HG03039 (cell line): Measurements from ENCODE around the gene CGB7.
"Not testable (repeated sequence)": the region's sequence is repeated elsewhere in the genome, so short reads cannot be mapped to it uniquely, and the experiment has no call there.

Experiments
- ATAC-seq: cut with Tn5 transposase; IDR thresholded peaks from one replicate; pipeline ENCODE4 v1.9.1; 2021; ENCODE audit warnings: mild to moderate bottlenecking, moderate library complexity; ENCODE audit not compliant: unreplicated experiment

CGB7 gene

GRCh38 chr19:49042666-49043065 lies 14.9 kb downstream of the CGB7 start:
- ATAC-seq = not testable (repeated sequence)

GRCh38 chr19:49042177-49042576 lies 15.4 kb downstream of the CGB7 start:
- no peak for ATAC-seq

GRCh38 chr19:49039736-49040135 lies 17.8 kb downstream of the CGB7 start:
- not testable (repeated sequence) for ATAC-seq

- not testable (repeated sequence) for ATAC-seq
Observed at GRCh38 chr19:49038557-49039276, 18.8 kb downstream of the CGB7 start.

- ATAC-seq = not testable (repeated sequence)
Observed at GRCh38 chr19:49038111-49038510, 19.4 kb downstream of the CGB7 start.

- ATAC-seq = not testable (repeated sequence)
Observed at GRCh38 chr19:49036815-49037214, 20.7 kb downstream of the CGB7 start, which contains the start of gene CGB1. Gene CGB1 (minus strand): TSS chr19:49036895. CDS start chr19:49036711, 184 bp downstream.

- ATAC-seq = not testable (repeated sequence)
Observed at GRCh38 chr19:49031642-49032301, 25.8 kb downstream of the CGB7 start, which contains the start of gene CGB2. Gene CGB2 (plus strand): TSS chr19:49031890. CDS start chr19:49032096, 206 bp downstream.

GRCh38 chr19:49030323-49030722 lies 27.2 kb downstream of the CGB7 start:
- not testable (repeated sequence) for ATAC-seq

GRCh38 chr19:49029749-49030148 lies 27.8 kb downstream of the CGB7 start:
- not testable (repeated sequence) for ATAC-seq

GRCh38 chr19:49028686-49029085 lies 28.9 kb downstream of the CGB7 start:
- not testable (repeated sequence) for ATAC-seq

- not testable (repeated sequence) for ATAC-seq
Observed at GRCh38 chr19:49025599-49025998, 31.9 kb downstream of the CGB7 start.

GRCh38 chr19:49025088-49025487 lies 32.5 kb downstream of the CGB7 start:
- ATAC-seq = not testable (repeated sequence)

GRCh38 chr19:49024233-49024632 lies 33.3 kb downstream of the CGB7 start, which contains the start of gene CGB3:
Gene CGB3 (minus strand): TSS chr19:49024333. CDS start chr19:49023971, 362 bp downstream.
- ATAC-seq = not testable (repeated sequence)

GRCh38 chr19:49022116-49022515 lies 35.4 kb downstream of the CGB7 start:
- no peak for ATAC-seq

- no peak for ATAC-seq
Observed at GRCh38 chr19:49020931-49021895, 36.3 kb downstream of the CGB7 start.

GRCh38 chr19:49020342-49020741 lies 37.2 kb downstream of the CGB7 start:
- ATAC-seq = no peak

- no peak for ATAC-seq
Observed at GRCh38 chr19:49019242-49019932, 38.2 kb downstream of the CGB7 start.

- ATAC-seq = not testable (repeated sequence)
Observed at GRCh38 chr19:49018388-49019241, 38.9 kb downstream of the CGB7 start.

- no peak for ATAC-seq
Observed at GRCh38 chr19:49017666-49018351, 39.7 kb downstream of the CGB7 start.
